NCI-H2029 treated with DMSO at 0.1 percent for 48 hours (cell line): ENCODE results near the gene ZHX3.

Source experiments
- DNase-seq: peaks from one replicate; lab custom pipeline; 2025; lab: John Stamatoyannopoulos, UW

Gene ZHX3, protein sequence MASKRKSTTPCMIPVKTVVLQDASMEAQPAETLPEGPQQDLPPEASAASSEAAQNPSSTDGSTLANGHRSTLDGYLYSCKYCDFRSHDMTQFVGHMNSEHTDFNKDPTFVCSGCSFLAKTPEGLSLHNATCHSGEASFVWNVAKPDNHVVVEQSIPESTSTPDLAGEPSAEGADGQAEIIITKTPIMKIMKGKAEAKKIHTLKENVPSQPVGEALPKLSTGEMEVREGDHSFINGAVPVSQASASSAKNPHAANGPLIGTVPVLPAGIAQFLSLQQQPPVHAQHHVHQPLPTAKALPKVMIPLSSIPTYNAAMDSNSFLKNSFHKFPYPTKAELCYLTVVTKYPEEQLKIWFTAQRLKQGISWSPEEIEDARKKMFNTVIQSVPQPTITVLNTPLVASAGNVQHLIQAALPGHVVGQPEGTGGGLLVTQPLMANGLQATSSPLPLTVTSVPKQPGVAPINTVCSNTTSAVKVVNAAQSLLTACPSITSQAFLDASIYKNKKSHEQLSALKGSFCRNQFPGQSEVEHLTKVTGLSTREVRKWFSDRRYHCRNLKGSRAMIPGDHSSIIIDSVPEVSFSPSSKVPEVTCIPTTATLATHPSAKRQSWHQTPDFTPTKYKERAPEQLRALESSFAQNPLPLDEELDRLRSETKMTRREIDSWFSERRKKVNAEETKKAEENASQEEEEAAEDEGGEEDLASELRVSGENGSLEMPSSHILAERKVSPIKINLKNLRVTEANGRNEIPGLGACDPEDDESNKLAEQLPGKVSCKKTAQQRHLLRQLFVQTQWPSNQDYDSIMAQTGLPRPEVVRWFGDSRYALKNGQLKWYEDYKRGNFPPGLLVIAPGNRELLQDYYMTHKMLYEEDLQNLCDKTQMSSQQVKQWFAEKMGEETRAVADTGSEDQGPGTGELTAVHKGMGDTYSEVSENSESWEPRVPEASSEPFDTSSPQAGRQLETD

DNA sequence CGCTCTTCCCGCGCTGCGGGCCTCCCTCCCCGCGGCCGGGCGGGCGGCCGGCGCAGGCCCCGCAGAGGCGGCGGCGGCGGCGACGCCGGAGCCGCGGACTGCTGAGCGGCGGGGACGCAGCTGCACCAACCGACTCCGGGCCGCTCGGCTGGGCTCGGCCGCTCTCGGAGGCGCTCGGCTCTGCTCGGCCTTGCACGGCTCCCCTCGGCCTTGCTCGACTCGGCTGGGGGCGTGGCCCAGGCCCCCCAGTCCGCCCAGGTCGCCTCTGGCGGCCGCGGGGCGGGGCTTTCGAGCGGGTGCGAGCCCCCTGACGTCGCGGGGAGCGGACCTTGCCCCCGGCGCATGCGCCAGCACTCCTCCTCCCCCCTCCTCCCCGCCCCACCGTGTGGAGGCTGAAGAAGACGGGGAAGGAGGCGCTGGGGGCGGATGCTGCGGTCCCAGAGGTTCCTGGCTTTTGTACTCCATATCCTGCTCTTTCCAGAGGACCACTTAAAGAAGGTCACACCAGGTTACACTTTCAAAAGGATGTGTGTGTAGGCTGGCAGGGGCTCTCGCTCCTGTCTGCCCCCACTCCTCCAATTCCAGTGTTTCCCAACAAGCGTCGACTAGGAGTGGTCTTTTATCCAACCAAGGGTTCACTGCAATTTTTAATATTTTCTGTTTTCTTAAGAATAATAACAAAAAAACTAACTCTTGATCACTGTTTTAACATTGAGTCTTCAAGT is at the start of gene ZHX3:
Gene ZHX3 (minus strand): TSS at position 186 of the 725 bp plus-strand sequence. CDS start 112,815 bp downstream, outside the sequence.
- DNase-seq = peak; percentile 52

DNA sequence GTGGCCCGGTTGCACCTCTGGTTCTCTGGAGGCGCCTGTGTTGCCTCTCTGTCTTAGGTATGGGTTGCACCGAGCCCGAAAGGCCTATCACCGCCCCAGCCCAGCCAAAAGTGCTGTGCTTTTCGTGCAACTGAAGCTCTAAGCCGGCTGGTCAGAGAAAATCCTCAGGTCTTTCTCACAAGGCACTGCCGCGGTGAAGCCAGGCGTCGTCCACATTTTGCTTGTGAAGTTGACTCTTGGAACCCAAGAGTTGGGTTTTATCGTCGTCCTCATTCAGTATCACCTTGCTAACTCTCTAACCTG is 49.8 kb upstream of the ZHX3 start:
- no peak for DNase-seq

DNA sequence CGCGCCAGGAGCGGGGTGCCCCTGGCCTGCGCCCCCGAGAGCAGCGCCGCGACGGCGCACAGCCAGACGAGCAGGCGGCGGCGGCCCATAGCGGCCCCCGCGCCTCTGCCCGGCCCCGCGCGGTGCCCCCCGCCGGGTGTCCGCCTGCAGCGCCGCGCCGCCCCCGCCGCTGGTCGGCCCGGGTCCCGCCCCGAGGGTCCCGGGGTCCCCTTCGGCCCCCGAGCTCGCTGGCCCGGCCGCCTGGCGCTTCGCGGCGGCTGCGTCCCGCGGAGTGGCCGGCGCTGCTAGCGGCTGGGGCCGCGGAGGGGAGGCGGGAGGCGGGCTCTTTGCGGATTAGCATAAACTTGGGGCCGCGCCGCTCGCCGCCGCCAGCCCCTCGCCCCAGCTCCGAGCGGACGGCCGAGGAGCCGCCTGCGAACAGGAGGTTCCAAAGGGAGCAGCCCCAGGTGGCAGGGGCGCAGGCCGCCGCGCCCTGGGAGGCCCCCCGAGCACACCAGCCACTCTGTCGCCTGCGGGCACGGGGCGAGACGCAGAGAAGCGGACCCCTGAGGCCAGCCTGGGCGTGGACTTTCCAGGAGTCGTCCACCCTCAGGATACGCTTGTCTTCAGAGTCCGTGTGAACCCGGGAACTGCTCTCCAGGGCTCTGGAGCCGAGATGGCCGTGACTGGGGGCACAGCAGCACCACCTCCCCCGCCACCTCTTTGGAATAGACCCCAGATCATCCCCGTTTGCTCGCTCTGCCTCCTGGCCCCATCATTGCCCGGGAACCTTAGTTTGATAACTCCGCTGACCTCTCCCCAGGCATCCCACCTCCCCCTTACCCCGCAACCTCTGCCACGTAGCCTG is 49.2 kb upstream of the ZHX3 start, which contains the start of gene EMILIN3:
Gene EMILIN3 (minus strand): TSS at position 273 of the 847 bp plus-strand sequence. CDS start 184 bp downstream, at position 89.
- no peak for DNase-seq

DNA sequence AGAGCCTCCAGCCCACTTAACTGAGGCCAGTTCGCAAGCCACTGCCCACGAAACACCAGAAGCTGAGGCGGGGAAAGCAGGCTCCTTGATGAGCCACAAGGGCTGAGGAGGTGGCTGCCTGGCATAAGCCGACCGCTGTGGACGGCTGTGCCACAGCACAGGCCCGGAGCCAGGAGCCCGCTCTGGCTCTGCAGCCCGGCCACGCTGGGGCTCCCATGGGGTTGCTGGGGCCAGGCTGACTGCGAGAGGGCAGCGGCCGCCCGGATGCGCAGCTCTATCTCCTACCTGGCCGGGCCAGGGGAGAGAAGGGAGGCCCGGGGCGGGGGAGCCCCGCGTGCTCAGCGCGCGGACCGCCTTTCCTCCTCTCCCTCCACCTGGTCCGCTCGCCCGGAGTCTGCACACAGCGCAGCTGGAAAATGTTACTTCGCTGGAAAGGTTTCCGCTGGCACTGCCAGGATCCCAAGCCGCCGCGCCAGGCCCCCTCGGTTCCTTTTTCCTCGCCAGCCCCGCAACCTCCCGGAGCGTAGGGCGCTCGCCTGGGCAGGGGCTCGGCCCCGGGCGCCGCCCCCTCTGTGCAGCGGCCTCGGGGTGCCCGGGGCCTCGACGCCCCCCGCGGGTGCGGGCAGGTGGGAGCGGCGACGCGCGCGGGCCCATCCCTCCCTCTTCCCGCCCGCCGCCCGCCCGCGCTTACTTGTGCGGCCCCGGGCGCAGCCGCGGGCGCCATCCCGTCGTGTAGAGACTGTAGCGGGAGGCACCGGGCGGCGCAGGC is 48.4 kb upstream of the ZHX3 start:
- no peak for DNase-seq

DNA sequence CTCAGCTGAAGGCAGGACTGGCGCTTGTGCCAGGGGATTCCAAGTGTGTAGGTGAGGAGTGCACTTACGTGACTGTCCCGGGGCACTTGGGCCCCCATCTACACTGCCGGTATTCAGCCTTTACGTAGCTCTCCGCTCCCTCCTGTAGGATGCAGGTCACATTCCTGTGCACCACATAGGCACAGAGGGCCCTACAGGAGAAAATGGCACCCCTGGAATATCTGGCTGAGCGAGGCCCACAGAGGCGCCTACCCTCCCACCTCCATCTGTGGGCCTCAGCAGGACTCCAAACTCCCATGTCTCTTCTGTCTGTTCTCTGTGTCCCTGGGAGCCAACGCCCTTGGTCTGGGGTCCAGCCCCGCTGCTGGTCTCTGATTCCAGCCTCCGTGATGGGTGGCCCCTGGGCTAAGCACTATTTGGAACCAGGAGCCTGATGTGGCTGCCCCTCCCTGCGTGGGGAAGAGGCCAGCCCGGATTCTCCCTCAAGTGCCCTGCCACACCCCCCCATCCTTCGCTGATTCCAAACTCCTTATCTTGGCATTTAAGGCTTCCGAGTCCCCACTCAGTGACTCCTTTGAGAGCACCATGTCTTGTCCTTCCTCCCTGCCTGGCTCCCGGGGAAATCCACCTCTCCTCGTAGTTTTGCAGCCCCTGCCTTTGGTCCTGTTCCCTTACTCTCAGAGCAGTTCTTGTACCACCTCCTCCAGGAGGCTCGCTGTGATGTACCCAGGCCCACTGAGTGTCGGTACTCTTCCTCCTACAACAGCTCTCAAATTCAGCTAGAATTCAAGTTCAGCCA is 47.6 kb upstream of the ZHX3 start:
- DNase-seq = no peak

DNA sequence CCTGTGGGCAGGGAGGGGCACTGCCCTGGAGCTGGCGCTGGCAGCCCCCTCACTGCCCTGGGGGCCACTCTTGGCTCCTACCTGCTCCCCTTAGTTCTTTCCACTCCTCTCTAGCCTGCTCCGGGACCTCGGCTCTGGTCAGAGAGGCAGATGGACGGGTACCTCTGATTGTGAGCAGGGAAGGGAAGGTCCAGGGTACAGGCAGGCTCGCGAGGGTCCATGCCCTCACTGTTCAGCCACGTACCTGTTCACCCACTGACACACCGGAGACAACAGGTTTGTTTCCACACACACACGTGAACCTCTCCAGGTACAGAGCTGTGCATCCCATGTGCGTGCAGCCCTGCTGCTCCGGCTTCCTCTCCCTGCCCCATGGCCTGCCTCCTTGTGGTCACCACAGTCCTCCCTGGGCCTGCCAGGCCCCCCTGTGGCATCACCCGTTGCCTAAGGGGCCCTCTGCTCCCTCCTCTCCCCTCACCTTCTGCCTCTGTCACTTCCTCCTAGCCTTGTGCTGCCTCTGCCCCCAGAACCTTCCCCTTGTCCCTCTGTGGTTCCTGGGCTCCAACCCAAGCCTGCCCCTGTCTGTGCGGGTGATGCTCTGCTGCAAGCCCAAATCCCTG is 46.8 kb upstream of the ZHX3 start:
- DNase-seq = no peak

DNA sequence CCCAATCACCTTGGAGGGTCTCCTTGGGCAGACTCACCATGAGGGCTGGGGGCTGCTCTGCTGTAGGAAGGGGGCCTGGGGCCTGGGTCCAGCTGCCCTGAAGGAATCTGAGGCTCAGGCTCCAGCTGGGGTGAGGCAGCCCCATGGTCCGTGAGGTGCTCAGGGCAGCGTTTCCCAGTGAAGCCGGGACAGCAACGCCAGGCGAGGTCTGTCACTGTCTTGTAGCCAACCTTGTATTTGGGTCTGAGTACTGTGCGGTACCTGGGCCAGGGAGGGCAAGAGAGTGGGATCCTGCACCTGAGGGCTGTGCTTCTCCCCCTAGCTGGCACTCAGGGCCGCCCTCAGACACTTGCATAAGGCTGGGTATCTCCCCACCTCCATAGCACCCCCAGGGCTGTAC is 46.1 kb upstream of the ZHX3 start:
- DNase-seq = no peak

DNA sequence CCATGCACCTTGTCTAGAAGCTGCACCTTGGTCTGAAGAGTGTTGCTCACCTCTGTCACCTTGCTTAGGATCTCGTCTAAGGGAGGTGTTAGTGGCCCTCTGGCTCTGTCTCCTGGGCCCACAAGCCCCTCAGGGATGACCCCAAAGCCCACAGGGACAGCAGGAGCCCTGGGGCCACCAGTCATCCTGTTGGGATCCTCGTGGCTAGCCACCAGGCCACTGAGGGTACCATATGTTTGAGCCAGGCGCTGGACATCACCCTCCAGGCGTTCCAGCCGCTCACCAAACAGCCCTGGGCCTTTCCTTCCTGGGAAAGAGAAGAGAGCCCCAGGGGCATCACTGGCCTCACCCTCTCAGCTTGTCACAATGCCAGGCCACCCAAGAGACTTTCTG is 45.2 kb upstream of the ZHX3 start:
- no peak for DNase-seq

DNA sequence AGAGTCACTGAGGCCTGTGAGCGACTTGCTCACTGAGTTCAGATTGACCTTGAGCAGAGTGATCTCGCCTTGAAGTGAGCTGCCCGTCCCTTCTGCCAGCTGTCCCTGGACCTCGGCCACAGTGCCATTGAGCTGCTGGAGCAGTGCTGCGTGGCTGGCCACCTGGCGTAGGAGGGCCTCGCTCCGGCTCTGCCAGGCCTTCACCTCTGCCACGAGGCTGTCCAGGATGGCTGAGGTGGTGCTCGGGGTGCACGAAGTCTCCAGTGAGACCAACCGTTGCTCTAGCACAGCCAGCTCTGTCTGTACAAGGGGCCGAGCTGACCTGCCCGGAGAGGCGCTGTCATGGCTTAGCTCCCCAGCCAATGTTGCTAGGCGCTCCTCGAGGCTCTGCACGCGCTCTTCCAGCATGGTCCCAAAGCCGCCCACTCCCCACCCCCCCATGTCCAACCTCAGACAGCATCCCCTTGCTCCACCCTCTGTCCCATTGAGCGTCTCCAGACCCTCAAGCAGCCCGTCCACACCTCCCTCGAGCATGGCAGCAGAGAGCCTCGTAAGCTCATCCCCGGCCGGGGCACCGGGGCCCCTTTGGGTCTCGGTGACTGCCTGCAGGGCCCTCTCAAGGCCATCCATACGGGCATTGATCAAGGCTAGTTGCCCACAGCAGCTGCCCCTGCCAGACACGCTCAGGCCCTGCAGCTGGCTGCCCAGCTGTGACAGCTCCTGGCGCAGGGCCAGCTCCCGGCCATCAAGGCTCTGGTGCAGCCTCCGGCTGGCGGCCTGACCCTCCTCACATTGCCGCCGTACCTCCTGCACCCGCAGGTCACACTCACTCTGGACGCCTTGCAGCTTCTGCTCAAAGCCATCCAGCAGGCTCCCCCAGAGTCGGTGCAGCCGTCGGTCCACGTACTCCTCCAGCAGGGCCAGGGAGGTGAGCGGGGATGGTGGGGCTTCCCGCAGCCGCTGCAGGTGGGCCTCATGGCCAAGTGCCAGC is 44.5 kb upstream of the ZHX3 start:
- no peak for DNase-seq

DNA sequence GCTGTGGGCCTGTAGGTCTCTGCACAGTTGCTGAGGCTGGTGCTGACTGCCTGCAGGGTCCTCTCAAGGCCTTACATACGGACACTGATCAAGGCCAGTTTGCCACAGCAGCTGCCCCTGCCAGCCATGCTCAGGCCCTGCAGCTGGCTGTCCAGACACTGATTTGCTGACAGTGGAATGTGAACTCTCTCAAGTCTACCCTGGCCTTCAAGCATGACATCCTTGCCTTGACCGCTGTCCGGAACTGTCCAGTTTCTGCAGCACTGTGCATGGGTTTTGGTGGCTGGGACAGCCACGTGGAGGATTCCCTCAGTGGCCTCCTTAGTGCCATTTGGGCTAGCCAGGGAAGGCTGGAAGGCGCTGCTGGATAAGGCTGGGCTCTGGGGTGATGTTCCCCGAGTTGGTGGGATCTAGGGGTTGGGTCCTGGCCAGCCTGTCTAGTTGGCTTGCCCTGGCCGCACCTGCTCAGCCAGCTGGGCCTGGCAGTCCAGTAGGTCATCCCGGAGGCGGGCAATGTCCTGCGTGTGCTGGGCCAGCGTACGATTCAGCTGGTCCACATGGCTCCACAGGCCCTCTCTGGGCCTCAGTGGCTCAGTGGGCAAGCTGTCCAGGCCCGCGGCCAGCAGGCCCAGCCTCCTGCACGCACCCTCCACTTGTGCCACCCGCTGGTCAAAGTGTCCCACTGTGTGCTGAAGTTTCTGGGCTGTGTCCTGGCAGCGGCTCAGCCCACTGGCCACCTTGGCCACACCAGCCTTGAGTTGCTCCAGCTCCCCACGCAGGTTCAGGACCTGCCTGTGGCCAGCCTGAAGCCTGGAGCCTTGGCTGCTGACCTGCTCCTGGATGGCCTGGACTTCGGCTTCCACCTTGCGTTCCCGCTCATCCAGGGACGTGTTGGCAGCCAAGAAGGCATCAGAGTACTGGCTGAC is 43.6 kb upstream of the ZHX3 start:
- no peak for DNase-seq

DNA sequence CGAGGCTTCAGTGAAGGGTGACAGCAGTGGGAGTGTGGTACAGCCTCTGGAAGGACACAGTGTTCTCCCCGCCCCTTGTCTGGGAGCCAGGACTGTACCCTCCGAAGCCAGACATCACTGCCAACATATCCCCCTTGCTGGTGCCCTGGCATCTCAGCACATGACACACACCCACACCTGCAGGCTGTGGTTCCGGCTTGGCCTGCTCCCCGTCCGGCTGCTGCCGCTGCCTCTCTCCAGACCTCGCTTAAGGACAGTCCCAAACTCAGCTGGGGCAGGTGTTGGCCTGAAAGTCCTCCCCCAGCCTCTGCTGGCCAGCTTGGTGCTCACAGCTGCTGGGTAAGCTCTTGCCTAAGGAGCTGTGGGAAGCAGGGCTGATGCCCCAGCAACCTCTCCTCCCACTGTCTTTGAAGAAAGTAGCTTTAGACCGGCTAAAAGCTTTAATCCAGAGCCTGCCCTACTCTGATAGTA is 42.0 kb upstream of the ZHX3 start:
- no peak for DNase-seq

DNA sequence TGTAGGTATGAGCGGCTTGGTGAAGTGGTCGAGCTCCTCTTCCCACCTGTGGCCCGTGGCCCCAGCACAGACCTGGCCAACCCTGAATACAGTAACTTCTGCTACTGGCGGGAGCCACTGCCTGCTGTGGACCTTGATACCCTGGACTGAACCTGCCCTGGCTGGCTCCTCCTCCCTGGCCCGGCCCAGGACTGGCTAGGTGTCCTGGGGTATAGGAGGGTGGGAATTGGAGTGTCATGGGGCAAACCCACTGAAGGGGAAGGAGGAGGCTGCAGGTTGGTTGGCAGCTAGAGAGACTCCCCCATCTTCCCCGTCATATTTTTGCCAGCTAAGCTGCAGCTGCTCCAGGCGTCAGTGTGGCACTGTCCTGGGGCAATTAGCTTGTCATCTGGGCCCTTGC is 41.2 kb upstream of the ZHX3 start:
- no peak for DNase-seq

DNA sequence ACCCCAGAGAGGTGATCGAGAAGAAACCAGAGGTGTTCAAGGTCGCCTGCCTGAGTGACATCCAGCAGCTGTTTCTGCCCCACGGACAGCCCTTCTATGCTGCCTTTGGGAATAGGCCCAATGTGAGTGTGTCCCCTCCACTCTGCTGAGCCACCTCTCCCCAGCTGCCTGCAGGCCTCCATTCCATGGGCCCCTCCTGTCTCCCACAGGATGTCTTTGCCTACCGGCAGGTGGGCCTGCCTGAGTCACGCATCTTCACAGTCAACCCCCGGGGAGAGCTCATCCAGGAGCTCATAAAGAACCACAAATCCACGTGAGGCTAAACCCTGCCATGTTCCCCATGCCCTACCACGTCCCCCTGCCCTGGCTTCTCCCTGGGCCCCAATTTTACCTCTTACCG is 40.7 kb upstream of the ZHX3 start:
- DNase-seq = no peak

DNA sequence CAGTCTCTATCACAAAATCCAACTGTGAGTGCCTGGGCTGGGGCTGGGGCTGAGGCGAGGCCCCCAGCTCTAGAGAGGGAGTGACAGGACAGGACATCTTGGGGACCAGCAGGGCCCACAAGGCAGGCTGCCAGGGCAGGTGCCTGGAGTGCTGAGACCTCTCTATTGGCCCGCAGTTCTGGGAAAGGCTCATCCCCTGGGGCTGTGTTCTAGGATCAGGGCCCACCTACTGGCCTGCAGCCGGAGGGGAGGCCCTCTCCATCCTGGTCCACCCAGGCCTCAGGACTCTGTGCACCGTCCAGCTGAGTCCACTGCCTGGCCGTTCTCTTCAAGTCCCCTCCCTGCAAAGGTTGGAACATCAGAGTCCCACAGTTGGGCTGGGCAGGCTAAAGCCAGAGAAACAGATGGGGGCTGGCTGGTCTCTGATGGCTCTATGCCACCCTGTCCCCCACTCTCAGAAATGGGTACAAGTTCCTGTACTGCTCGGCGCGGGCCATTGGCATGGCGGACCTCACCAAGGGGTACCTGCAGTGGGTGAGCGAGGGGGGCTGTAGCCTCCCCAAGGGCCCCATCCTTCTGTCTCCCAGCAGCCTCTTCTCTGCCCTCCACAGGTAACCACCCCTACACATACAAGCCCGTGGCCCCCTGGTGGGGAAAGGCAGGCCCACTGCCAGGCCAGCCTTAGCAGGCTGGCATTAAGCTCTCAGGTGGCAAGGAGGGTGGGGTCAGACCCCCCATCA is 40.1 kb upstream of the ZHX3 start:
- DNase-seq = no peak

DNA sequence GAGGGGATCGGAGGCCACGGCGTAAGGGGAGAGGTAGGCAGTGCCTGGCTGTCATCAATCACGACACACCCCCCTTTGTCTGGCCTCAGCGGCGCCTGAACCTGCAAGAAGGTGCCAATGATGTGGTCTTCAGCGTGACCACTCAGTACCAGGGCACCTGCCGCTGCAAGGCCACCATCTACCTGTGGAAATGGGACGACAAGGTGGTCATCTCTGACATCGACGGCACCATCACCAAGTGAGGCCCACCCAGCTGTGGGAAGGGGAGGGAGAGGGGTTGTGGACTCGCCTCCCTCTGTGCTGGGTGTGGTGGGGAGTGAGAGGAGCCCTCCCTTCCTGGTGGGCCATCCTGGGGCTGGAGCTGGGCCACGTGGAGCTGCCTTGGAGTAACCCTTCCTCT is 39.4 kb upstream of the ZHX3 start:
- no peak for DNase-seq

DNA sequence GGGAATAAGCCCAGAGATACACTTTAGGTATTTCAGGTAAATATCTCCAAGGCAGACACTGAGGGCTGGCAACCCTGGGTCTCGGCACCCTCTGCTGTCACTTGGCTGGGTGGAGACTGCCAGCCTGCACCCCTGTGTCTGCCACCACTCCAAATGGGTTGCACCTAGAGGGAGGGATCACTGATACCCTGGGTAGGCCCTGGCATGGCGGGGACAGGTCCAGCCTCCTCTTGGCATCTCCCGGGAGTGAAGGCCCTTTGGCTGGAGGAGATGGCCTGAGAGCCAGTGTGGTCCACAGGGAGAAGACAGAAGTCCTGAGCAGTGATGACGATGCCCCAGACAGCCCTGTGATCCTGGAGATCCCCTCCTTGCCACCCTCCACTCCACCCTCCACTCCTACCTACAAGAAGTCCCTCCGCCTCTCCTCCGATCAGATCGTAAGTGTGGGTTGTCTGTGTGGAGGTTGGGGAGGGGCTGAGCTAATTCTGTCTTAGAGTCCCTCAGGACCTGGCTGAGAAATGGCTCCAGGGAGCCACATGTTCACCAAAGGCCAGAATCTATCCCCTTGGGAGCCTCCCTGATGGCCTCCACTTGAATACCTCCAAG is 38.2 kb upstream of the ZHX3 start:
- no peak for DNase-seq
